Progenitor cell of endocrine pancreas (in vitro differentiated cells): Measurements from ENCODE around the gene RHOB. TPM values are rescaled to one million over a fixed set of nuclear protein-coding genes. Genes with fewer than 3 reads are reported as not detected.
A peak's percentile ranks its signal among the peaks of the same experiment; 100 is the strongest.

Source experiments
- DNase-seq: peaks from one replicate; pipeline ENCODE4 v3.0.0; 2021; ENCODE audit warnings: low spot score; ENCODE audit not compliant: unreplicated experiment
- H3K27ac Mint-ChIP-seq: 2 replicates; pipeline ENCODE4 v1.8.0; 2021; ENCODE audit warnings: mild to moderate bottlenecking, moderate library complexity, mixed read lengths
- H3K27me3 Mint-ChIP-seq: 2 replicates; pipeline ENCODE4 v1.8.0; 2021; ENCODE audit warnings: mixed read lengths
- H3K36me3 Mint-ChIP-seq: 2 replicates; pipeline ENCODE4 v1.8.0; 2022; ENCODE audit warnings: mixed read lengths; ENCODE audit not compliant: insufficient read depth
- H3K4me1 Mint-ChIP-seq: 2 replicates; pipeline ENCODE4 v1.8.0; 2021; ENCODE audit warnings: low read depth, mixed read lengths
- H3K4me3 Mint-ChIP-seq: 2 replicates; pipeline ENCODE4 v1.8.0; 2021; ENCODE audit warnings: low read depth, mild to moderate bottlenecking, moderate library complexity, mixed read lengths
- H3K9me3 Mint-ChIP-seq: 2 replicates; pipeline ENCODE4 v1.8.0; 2021; ENCODE audit warnings: low read depth, mixed read lengths
- total RNA-seq: library from RNA; stranded (reverse); gene quantifications from 2 replicates; pipeline ENCODE4 v1.2.1, GENCODE V29; 2021
- TF ChIP-seq, protein P1 (sequence below): fragments of 200-600 bp; sonication (generic); IDR thresholded peaks from one replicate; pipeline ENCODE4 v1.5.0; 2021; ENCODE audit warnings: antibody characterized with exemption, mild to moderate bottlenecking; ENCODE audit not compliant: unreplicated experiment

The RHOB gene
- total RNA-seq, 1 donor from 2014 or later: 148 TPM

DNA sequence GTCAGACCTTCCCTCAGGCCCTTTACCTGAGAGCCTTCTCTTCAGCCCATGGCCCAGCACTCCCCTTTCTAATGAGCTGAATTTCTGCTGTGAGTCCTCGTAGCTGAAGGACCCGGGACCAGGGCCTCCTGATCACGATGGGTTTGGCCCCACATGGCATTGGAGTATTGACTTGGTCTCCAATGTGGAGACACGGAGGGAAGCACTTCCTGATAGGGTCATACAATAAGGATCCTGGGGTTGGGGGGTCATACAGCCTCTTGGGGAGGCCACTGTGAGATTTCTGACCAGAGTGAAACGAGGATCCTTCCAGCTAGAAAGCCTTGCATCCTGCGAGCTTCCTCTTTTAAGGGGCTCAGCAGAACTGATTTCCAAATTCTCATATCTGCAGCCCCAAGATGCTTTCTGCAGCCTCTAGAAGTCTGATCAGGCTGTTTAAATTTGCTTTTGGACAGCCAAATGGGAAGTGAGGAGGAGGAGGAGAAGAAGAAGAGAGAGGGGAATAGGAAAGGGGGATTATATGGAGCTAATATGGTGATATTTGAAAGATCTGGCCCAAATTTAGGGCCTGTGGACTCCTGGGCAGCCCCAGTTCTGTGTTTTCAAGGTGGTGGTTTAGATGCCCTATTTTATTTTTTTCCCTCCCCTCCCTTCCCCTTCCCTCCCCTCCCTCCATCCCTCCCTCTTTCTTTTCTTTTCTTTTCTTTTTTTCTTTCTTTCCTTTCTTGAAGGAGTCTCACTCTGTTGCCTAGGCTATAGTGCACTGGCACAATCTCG is 38.9 kb downstream of the RHOB start:
- Mint-ChIP-seq H3K36me3 (no peaks in the 10 kb centered on the region), H3K9me3 (no peaks in the 10 kb centered on the region), H3K27me3 (peaks cover 55% of the 10 kb centered on the region), H3K4me1 (peaks cover 4% of the 10 kb centered on the region), H3K4me3 (no peak overlapping the region), H3K27ac (no peak overlapping the region)
- DNase-seq: no peak
- TF ChIP-seq, protein P1, sequence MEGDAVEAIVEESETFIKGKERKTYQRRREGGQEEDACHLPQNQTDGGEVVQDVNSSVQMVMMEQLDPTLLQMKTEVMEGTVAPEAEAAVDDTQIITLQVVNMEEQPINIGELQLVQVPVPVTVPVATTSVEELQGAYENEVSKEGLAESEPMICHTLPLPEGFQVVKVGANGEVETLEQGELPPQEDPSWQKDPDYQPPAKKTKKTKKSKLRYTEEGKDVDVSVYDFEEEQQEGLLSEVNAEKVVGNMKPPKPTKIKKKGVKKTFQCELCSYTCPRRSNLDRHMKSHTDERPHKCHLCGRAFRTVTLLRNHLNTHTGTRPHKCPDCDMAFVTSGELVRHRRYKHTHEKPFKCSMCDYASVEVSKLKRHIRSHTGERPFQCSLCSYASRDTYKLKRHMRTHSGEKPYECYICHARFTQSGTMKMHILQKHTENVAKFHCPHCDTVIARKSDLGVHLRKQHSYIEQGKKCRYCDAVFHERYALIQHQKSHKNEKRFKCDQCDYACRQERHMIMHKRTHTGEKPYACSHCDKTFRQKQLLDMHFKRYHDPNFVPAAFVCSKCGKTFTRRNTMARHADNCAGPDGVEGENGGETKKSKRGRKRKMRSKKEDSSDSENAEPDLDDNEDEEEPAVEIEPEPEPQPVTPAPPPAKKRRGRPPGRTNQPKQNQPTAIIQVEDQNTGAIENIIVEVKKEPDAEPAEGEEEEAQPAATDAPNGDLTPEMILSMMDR: no peak

DNA sequence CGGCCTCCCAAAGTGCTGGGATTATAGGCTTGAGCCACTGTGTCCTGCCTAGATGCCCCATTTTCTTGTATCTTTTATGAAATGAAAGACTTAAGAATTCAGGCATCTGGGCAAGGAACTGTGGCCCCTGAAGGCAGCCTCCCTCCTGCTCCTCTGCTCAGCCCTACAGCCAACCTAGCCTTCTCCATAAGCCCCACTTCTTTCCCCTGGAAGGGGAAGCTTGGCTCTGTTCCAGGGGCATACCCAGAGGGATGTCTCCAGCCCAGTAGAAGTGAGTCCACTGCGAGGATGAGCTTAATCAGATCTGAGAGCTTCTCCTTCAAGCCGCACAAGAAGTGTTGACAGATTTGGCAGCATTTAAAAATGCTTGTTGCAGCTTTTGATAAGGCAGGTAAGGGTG is 39.7 kb downstream of the RHOB start:
- Mint-ChIP-seq H3K27ac (no peak overlapping the region), H3K9me3 (no peaks in the 10 kb centered on the region), H3K27me3 (peaks cover 53% of the 10 kb centered on the region), H3K4me1 (peaks cover 1% of the 10 kb centered on the region), H3K4me3 (no peak overlapping the region), H3K36me3 (no peaks in the 10 kb centered on the region)
- TF ChIP-seq, protein P1: no peak
- DNase-seq: no peak

DNA sequence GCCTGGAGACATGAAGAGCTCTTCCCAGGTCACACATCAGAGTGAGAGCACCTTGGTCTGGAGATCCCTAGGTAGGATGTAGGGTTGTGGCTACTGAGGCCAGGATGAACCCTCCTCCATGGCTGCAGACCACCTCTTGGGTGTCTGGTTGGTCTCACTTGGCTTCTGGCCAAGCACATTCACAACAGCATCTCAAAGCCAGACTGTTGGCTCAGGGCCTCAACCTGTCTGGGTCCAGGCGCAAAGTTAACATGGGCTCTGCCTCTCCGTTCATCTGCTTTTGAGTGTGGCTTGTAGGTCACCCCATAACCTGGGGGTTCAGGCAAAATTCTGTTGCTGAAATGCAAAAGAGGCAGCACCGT is 40.1 kb downstream of the RHOB start:
- Mint-ChIP-seq H3K9me3 (no peaks in the 10 kb centered on the region), H3K4me3 (no peak overlapping the region), H3K27me3 (peaks cover 51% of the 10 kb centered on the region), H3K27ac (no peak overlapping the region), H3K36me3 (no peaks in the 10 kb centered on the region), H3K4me1 (peaks cover 1% of the 10 kb centered on the region)
- DNase-seq: no peak
- TF ChIP-seq, protein P1: no peak

DNA sequence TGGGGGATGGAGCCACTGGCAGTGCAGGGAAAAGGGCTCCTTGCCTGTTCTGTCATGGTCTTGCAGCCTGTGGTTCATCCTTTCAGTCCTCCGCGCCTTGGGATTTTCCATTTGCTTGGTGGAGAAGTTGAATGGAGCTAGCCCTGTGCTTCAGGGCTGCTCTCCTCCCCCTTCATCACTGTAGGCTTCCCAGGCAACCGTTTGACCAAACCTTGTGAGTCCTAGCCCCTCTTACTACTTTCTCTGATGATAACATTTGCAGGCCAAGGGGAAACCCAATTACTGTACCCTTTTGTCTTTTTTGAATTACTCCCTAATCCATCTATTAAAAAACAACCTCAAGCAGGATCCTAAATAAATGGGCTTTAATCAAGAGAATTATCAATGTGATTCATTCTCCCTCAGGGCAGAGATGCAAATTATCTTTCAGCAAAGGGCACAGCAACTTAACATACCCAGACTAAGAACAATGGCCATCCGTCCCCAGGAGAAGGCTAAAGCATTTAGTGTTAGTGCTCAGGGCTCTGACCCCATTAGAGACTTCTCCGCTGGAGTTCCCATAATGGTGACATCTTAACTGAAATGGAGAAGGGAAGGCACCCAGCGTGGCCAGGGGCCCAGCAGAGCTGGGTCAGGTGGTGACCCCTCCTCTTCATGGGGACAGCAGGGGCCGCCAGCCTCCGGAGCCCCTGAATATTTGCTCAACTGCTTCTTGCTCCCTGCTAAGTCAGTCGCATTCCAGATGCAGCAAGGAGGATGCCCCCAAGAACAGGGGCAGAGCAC is 40.7 kb downstream of the RHOB start:
- no peak overlapping the region for H3K4me3 Mint-ChIP-seq
- H3K9me3 Mint-ChIP-seq: no peaks in the 10 kb centered on the region
- TF ChIP-seq, protein P1: no peak
- no peaks in the 10 kb centered on the region for H3K36me3 Mint-ChIP-seq
- H3K27ac Mint-ChIP-seq: no peak overlapping the region
- no peak for DNase-seq
- peaks cover 1% of the 10 kb centered on the region for H3K4me1 Mint-ChIP-seq
- peaks cover 46% of the 10 kb centered on the region for H3K27me3 Mint-ChIP-seq

DNA sequence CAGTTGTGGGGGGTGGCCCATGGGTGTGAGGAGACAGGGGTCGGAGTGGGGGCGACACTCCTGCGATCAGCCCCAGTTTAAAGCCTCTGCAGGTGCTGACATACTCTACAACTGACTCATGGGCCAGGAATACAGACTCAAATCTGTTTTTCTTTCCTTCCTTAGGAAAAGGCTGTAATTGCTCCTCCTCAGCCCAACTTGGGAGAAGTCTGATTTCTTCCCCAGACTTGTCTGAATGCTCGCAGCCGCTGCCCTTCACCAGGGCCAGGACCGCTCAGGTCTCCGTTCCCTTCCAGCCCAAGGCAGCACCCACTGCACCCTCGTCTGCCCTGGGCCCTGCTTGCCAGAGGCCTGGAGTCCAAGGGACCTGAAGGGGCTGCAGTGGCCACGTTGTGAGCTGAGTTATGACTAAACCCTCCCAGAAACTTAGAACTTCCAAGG is 41.3 kb downstream of the RHOB start:
- DNase-seq: no peak
- Mint-ChIP-seq H3K4me1 (peaks cover under 1% of the 10 kb centered on the region), H3K4me3 (no peak overlapping the region), H3K36me3 (no peaks in the 10 kb centered on the region), H3K27ac (peak overlapping the region; percentile 76), H3K27me3 (peaks cover 43% of the 10 kb centered on the region), H3K9me3 (no peaks in the 10 kb centered on the region)
- TF ChIP-seq, protein P1: no peak
